ENCODE data around the gene MYLK.

DNA sequence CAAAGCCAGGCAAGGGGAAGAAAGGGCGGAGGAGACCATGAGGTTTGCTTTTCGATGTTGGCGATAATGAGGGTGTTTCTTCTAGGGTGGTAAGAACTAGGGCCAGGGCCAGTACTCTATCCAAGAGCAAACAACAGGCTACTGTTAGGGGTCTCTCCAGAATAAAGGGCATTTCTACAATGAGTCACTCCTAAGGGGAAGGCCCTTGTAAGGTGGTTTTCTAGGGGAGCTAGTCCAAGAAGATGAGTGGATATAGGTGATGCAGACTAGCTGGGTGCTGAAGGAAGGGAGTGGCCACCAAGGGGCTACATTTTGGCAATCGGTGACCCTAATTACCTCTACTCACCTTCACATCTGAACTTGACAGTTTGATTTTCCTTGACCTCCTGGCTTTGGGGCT, 150.8 kb downstream of the MYLK start:
- TF ChIP-seq, protein P1, sequence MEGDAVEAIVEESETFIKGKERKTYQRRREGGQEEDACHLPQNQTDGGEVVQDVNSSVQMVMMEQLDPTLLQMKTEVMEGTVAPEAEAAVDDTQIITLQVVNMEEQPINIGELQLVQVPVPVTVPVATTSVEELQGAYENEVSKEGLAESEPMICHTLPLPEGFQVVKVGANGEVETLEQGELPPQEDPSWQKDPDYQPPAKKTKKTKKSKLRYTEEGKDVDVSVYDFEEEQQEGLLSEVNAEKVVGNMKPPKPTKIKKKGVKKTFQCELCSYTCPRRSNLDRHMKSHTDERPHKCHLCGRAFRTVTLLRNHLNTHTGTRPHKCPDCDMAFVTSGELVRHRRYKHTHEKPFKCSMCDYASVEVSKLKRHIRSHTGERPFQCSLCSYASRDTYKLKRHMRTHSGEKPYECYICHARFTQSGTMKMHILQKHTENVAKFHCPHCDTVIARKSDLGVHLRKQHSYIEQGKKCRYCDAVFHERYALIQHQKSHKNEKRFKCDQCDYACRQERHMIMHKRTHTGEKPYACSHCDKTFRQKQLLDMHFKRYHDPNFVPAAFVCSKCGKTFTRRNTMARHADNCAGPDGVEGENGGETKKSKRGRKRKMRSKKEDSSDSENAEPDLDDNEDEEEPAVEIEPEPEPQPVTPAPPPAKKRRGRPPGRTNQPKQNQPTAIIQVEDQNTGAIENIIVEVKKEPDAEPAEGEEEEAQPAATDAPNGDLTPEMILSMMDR (optimal IDR thresholded peaks at IDR 0.05 in 1 of 3, IDR thresholded peaks at IDR 0.05 in 1 of 3, conservative IDR thresholded peaks at IDR 0.05 in 1 of 3; ENCODE audit: extremely low read depth in 1 of 3, insufficient read depth in 2 of 3, low read length in 3 of 3) = no peak
- TF ChIP-seq EZH2 (IDR thresholded peaks at IDR 0.05; ENCODE audit: low read length) = no peak

All from keratinocyte (primary cell).